Panc1 (cell line): ENCODE results near the gene FKBP10.
A peak's percentile ranks its signal among the peaks of the same experiment; 100 is the strongest.

ENCODE experiments used
- POLR2AphosphoS5 ChIP-seq: IDR thresholded peaks from 2 replicates; pipeline ENCODE4 v1.6.1; 2012; ENCODE audit warnings: mild to moderate bottlenecking, low read depth, low read length, moderate library complexity
- SIN3A ChIP-seq: IDR thresholded peaks from 2 replicates; pipeline ENCODE4 v1.6.1; 2012; ENCODE audit warnings: low read depth, mild to moderate bottlenecking, low read length, moderate library complexity, borderline replicate concordance; ENCODE audit not compliant: insufficient read depth
- TCF7L2 ChIP-seq: IDR thresholded peaks from 2 replicates; pipeline ENCODE4 v1.6.1; 2011; ENCODE audit warnings: mild to moderate bottlenecking, low read depth, low read length, inconsistent platforms
- TF ChIP-seq, protein P1 (sequence below): fragments of 450-650 bp; IDR thresholded peaks from 2 replicates; pipeline ENCODE4 v1.5.1; 2017; ENCODE audit warnings: mild to moderate bottlenecking

DNA sequence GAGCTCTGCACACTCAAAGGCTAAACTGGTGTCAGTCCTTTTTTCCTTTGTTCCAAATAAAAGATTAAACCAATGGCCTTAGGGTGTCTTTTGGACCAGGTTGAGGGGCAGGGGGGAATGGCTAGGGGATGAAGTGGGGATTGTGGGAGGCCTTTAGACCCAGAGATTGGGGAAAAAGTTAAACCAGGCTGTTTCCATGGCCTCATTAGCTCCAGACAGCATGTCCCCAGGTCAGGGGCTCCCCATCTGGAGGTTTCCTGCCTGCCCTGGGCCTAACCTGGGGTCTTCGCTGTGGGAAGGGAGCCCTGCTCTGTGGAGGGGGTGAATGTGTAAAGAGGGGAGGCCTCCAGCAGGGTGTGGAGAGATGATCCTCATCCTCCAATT is 10.3 kb downstream of the FKBP10 start:
- TF ChIP-seq, protein P1, sequence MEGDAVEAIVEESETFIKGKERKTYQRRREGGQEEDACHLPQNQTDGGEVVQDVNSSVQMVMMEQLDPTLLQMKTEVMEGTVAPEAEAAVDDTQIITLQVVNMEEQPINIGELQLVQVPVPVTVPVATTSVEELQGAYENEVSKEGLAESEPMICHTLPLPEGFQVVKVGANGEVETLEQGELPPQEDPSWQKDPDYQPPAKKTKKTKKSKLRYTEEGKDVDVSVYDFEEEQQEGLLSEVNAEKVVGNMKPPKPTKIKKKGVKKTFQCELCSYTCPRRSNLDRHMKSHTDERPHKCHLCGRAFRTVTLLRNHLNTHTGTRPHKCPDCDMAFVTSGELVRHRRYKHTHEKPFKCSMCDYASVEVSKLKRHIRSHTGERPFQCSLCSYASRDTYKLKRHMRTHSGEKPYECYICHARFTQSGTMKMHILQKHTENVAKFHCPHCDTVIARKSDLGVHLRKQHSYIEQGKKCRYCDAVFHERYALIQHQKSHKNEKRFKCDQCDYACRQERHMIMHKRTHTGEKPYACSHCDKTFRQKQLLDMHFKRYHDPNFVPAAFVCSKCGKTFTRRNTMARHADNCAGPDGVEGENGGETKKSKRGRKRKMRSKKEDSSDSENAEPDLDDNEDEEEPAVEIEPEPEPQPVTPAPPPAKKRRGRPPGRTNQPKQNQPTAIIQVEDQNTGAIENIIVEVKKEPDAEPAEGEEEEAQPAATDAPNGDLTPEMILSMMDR = no peak
- TF ChIP-seq POLR2AphosphoS5 = 0 out of 2 replicates have a peak, but pooled peaks have one; percentile 28
- TF ChIP-seq TCF7L2 = no peak
- TF ChIP-seq SIN3A = no peak
